HepG2 (cell line): ENCODE results near the gene ACSM2B. TPM values are rescaled to one million over a fixed set of nuclear protein-coding genes. Genes with fewer than 3 reads are reported as not detected.

Source experiments
- AKAP8 ChIP-seq: sonication (generic); formaldehyde crosslinking; IDR thresholded peaks from 2 replicates; pipeline ENCODE4 v1.5.1; 2020; ENCODE audit warnings: mild to moderate bottlenecking, missing genetic modification reagents
- DZIP1 ChIP-seq: sonication (generic); formaldehyde crosslinking; IDR thresholded peaks from 2 replicates; pipeline ENCODE4 v1.5.0; 2020; ENCODE audit warnings: mild to moderate bottlenecking, missing genetic modification reagents
- FOXP1 ChIP-seq, 2 experiments: fragments of 450-650 bp in 1 of 2; IDR thresholded peaks; 2 replicates each; pipeline ENCODE4 v1.6.1; 2017 to 2018; ENCODE audit warnings: antibody characterized with exemption in 1 of 2
- MAFG ChIP-seq: sonication (generic); formaldehyde crosslinking; IDR thresholded peaks from 2 replicates; pipeline ENCODE4 v1.5.1; 2020; ENCODE audit warnings: mild to moderate bottlenecking, missing genetic modification reagents
- MED1 ChIP-seq: sonication (generic); formaldehyde crosslinking; IDR thresholded peaks from 2 replicates; pipeline ENCODE4 v1.4.0; 2020; ENCODE audit warnings: missing genetic modification reagents
- PCBP1 ChIP-seq: fragments of 200-400 bp; formaldehyde crosslinking; IDR thresholded peaks from 2 replicates; pipeline ENCODE4 v1.6.1; 2017; ENCODE audit warnings: mild to moderate bottlenecking, low read depth, low read length, borderline replicate concordance
- PHB2 ChIP-seq: fragments of 450-650 bp; IDR thresholded peaks from 2 replicates; pipeline ENCODE4 v1.6.1; 2018; ENCODE audit not compliant: partially characterized antibody
- POGK ChIP-seq: sonication (generic); formaldehyde crosslinking; conservative IDR thresholded peaks from 2 replicates; pipeline ENCODE4 v1.8.0; 2022; ENCODE audit warnings: mild to moderate bottlenecking, moderate library complexity, missing genetic modification reagents
- SALL1 ChIP-seq: sonication (generic); formaldehyde crosslinking; IDR thresholded peaks from 2 replicates; pipeline ENCODE4 v1.8.0; 2022; ENCODE audit warnings: mild to moderate bottlenecking, missing genetic modification reagents
- SKI ChIP-seq: fragments of 450-650 bp; IDR thresholded peaks from one replicate; pipeline ENCODE4 v1.6.1; 2018; ENCODE audit warnings: mild to moderate bottlenecking; ENCODE audit not compliant: partially characterized antibody
- TRIM24 ChIP-seq: sonication (generic); formaldehyde crosslinking; IDR thresholded peaks from 2 replicates; pipeline ENCODE4 v1.8.0; 2022; ENCODE audit warnings: mild to moderate bottlenecking, missing genetic modification reagents
- U2AF1 ChIP-seq: fragments of 200-400 bp; formaldehyde crosslinking; optimal IDR thresholded peaks from 2 replicates; pipeline ENCODE3; 2017; ENCODE audit warnings: mild to moderate bottlenecking, low read depth, low read length
- ZEB1 ChIP-seq: IDR thresholded peaks from 2 replicates; pipeline ENCODE4 v1.6.1; 2012; ENCODE audit warnings: mild to moderate bottlenecking, low read depth, inconsistent platforms; ENCODE audit not compliant: insufficient replicate concordance
- ZFY ChIP-seq: sonication (generic); formaldehyde crosslinking; IDR thresholded peaks from 2 replicates; pipeline ENCODE4 v1.4.0; 2020; ENCODE audit warnings: missing genetic modification reagents
- ZNF234 ChIP-seq: sonication (generic); formaldehyde crosslinking; conservative IDR thresholded peaks from 2 replicates; pipeline ENCODE4 v1.5.1; 2020; ENCODE audit warnings: mild to moderate bottlenecking, missing genetic modification reagents
- ZNF33B ChIP-seq: sonication (generic); formaldehyde crosslinking; IDR thresholded peaks from 2 replicates; pipeline ENCODE4 v1.5.1; 2020; ENCODE audit warnings: mild to moderate bottlenecking, missing genetic modification reagents
- ZNF576 ChIP-seq: sonication (generic); formaldehyde crosslinking; IDR thresholded peaks from 2 replicates; pipeline ENCODE4 v1.4.0; 2020; ENCODE audit warnings: mild to moderate bottlenecking, missing genetic modification reagents
- ZNF879 ChIP-seq: sonication (generic); formaldehyde crosslinking; IDR thresholded peaks from 2 replicates; pipeline ENCODE4 v1.8.1; 2023; ENCODE audit warnings: missing genetic modification reagents
- polyA plus RNA-seq, 8 experiments: library from polyadenylated mRNA; depleted of rRNA in 3 of 8; stranded (reverse) in 7 of 8; unstranded in 1 of 8; fragments of >200 nt; fragmentation: Illumina TruSeq in 4 of 8; extraction: Trizol in 4 of 8; gene quantifications; 2 replicates each; pipeline versions ENCODE4 v1.2.1 to v1.2.3, GENCODE V29; 2011 to 2016; ENCODE audit warnings: low read depth in 4 of 8, missing spikeins in 1 of 8, mixed read lengths in 1 of 8; ENCODE audit not compliant: insufficient read depth in 1 of 8
- total RNA-seq, 5 experiments: library from RNA; depleted of rRNA; stranded (reverse); fragments of >200 nt; fragmentation: Illumina TruSeq; extraction: Trizol; gene quantifications; 2 replicates each; pipeline ENCODE4 v1.2.3, GENCODE V29; 2016; ENCODE audit warnings: low read depth in 1 of 5
- TF ChIP-seq, protein P1 (sequence below): sonication (generic); formaldehyde crosslinking; IDR thresholded peaks from 2 replicates; pipeline ENCODE4 v1.5.1; 2020; ENCODE audit warnings: mild to moderate bottlenecking, missing genetic modification reagents, moderate library complexity
- TF ChIP-seq, protein P2 (sequence below): sonication (generic); formaldehyde crosslinking; IDR thresholded peaks from 2 replicates; pipeline ENCODE4 v1.5.1; 2020; ENCODE audit warnings: missing genetic modification reagents, mild to moderate bottlenecking, borderline replicate concordance

The ACSM2B gene
- total and polyA plus RNA-seq, 2 of the 13 experiments (the other 11 are each of a cell fraction or from before 2014, with no cell fraction given): 22.9 to 34.0 TPM

- 0 out of 2 replicates have a peak, but pooled peaks have one; percentile 24 for TF ChIP-seq DZIP1 (CRISPR knock-in tag)
- no peak for TF ChIP-seq ZNF576 (CRISPR knock-in tag)
- TF ChIP-seq MED1: 0 out of 2 replicates have a peak, but pooled peaks have one; percentile 16
- 0 out of 2 replicates have a peak, but pooled peaks have one; percentile 38 for TF ChIP-seq ZNF234 (CRISPR knock-in tag)
- TF ChIP-seq TRIM24 (CRISPR knock-in tag): no peak
- no peak for TF ChIP-seq PHB2
- no peak for TF ChIP-seq ZNF879 (CRISPR knock-in tag)
- TF ChIP-seq, protein P1, sequence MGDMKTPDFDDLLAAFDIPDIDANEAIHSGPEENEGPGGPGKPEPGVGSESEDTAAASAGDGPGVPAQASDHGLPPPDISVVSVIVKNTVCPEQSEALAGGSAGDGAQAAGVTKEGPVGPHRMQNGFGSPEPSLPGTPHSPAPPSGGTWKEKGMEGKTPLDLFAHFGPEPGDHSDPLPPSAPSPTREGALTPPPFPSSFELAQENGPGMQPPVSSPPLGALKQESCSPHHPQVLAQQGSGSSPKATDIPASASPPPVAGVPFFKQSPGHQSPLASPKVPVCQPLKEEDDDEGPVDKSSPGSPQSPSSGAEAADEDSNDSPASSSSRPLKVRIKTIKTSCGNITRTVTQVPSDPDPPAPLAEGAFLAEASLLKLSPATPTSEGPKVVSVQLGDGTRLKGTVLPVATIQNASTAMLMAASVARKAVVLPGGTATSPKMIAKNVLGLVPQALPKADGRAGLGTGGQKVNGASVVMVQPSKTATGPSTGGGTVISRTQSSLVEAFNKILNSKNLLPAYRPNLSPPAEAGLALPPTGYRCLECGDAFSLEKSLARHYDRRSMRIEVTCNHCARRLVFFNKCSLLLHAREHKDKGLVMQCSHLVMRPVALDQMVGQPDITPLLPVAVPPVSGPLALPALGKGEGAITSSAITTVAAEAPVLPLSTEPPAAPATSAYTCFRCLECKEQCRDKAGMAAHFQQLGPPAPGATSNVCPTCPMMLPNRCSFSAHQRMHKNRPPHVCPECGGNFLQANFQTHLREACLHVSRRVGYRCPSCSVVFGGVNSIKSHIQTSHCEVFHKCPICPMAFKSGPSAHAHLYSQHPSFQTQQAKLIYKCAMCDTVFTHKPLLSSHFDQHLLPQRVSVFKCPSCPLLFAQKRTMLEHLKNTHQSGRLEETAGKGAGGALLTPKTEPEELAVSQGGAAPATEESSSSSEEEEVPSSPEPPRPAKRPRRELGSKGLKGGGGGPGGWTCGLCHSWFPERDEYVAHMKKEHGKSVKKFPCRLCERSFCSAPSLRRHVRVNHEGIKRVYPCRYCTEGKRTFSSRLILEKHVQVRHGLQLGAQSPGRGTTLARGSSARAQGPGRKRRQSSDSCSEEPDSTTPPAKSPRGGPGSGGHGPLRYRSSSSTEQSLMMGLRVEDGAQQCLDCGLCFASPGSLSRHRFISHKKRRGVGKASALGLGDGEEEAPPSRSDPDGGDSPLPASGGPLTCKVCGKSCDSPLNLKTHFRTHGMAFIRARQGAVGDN (CRISPR knock-in tag): 0 out of 2 replicates have a peak, but pooled peaks have one; percentile 2
- TF ChIP-seq PCBP1: no peak
- no peak for TF ChIP-seq ZEB1
- TF ChIP-seq ZFY: no peak
- no peak for TF ChIP-seq SKI
- TF ChIP-seq, protein P2, sequence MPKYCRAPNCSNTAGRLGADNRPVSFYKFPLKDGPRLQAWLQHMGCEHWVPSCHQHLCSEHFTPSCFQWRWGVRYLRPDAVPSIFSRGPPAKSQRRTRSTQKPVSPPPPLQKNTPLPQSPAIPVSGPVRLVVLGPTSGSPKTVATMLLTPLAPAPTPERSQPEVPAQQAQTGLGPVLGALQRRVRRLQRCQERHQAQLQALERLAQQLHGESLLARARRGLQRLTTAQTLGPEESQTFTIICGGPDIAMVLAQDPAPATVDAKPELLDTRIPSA (CRISPR knock-in tag): 0 out of 2 replicates have a peak, but pooled peaks have one; percentile 71
- no peak; the same call in 1 of the 2 replicates for TF ChIP-seq POGK (CRISPR knock-in tag)
- TF ChIP-seq ZNF33B: no peak
- TF ChIP-seq AKAP8 (CRISPR knock-in tag): 0 out of 2 replicates have a peak, but pooled peaks have one; percentile 40
- no peak for TF ChIP-seq FOXP1 (IDR thresholded peaks at IDR 0.05)
- no peak for TF ChIP-seq FOXP1 (CRISPR knock-in tag; IDR thresholded peaks at IDR 0.05)
- TF ChIP-seq U2AF1: no peak
- peak; percentile 74 for TF ChIP-seq MAFG (CRISPR knock-in tag)
- no peak; the same call in 1 of the 2 replicates for TF ChIP-seq SALL1 (CRISPR knock-in tag)
Observed at GRCh38 chr16:20613481-20614185, 37.5 kb upstream of the ACSM2B start (continued).
